ENCODE measurements around the gene NUMA1. TPM values are rescaled to one million over a fixed set of nuclear protein-coding genes. Genes with fewer than 3 reads are reported as not detected.

Gene NUMA1
- total and polyA plus RNA-seq, 2 of the 13 experiments (the other 11 are each of a cell fraction or from before 2014, with no cell fraction given), result 57.3 to 60.2 TPM

- no peak for TF ChIP-seq ATF7 (IDR thresholded peaks at IDR 0.05)
- no peak for TF ChIP-seq ATF7 (CRISPR knock-in tag; IDR thresholded peaks at IDR 0.05)
Observed at GRCh38 chr11:72005347-72006260, 74.7 kb downstream of the NUMA1 start (continued).

GRCh38 chr11:72004515-72005346, 75.6 kb downstream of the NUMA1 start:
- FAIRE-seq, result no peak
- intact Hi-C loops (cut with micrococcal nuclease; ENCODE audit: unreplicated experiment), result no loop called here
- no peaks in the 10 kb centered on the region for H3K9me3 ChIP-seq (ENCODE audit: low read length)

More at GRCh38 chr11:72004515-72005346, 75.6 kb downstream of the NUMA1 start:
- 100% methylated on average over 5 of the region's 16 CpGs for WGBS (ENCODE audit: low lambda C conversion rate)
- Histone ChIP-seq H3K79me2 (ENCODE audit: insufficient read depth, low read length) (no peaks in the 10 kb centered on the region), H3K27ac (ENCODE audit: extremely low read length, insufficient read depth, low read length) (no peak overlapping the region), H3K36me3 (replicated peaks in 1 of 2; ENCODE audit: control insufficient read depth in 1 of 2, insufficient read depth in 2 of 2, low read length in 2 of 2) (peaks cover 52 to 86% of the 10 kb centered on the region in 2 experiments), H3K4me1 (ENCODE audit: insufficient read depth, low read length) (no peaks in the 10 kb centered on the region), H3K9ac (ENCODE audit: insufficient read depth, low read depth, low read length) (no peak overlapping the region), H3K4me2 (ENCODE audit: low read depth, low read length) (no peak overlapping the region), H3K4me3 (replicated peaks in 1 of 3; ENCODE audit: insufficient read depth in 1 of 3, low read depth in 2 of 3, low read length in 3 of 3) (no peak overlapping the region), H2AFZ (ENCODE audit: low read length) (no peak overlapping the region), H3K27me3 (ENCODE audit: control insufficient read depth in 1 of 2, insufficient read depth in 2 of 2, low read length in 2 of 2) (no peaks in the 10 kb centered on the region), H4K20me1 (ENCODE audit: insufficient read depth, low read length) (no peaks in the 10 kb centered on the region)
- in situ Hi-C loops (cut with HindIII; ENCODE audit: extremely low pct_ligation_motif_present, low pct_unique_long_range_greater_than_20kb), result no loop called here
- no peak for DNase-seq (ENCODE audit: low spot score)
- no TSS peak for BruUV-seq (replicated peaks)
- CTCF ChIA-PET (ENCODE audit: low intra/inter-chr PET ratio, low total read pairs), result no interaction called here
- no peak for ATAC-seq
- peak in 1 of 2 experiments; percentile 6; a peak in 1 of 4 replicates for TF ChIP-seq POLR2A (IDR thresholded peaks at IDR 0.05; ENCODE audit: insufficient read depth in 1 of 2, low read depth in 2 of 2, low read length in 2 of 2)
- TF ChIP-seq CENPX (CRISPR knock-in tag; IDR thresholded peaks at IDR 0.05), result no peak
- TF ChIP-seq CREB3 (CRISPR knock-in tag; IDR thresholded peaks at IDR 0.05), result no peak
- TF ChIP-seq RBM22 (optimal IDR thresholded peaks at IDR 0.05; ENCODE audit: low read length), result peak; percentile 89
- no peak for TF ChIP-seq BATF2 (CRISPR knock-in tag; IDR thresholded peaks at IDR 0.05)
- POLR2A ChIA-PET, result no interaction called here
